Cardiac muscle cell (in vitro differentiated cells and primary cell): ENCODE data around the gene DOCK8. TPM values are rescaled to one million over a fixed set of nuclear protein-coding genes. Genes with fewer than 3 reads are reported as not detected.
"Not testable (repeated sequence)": the region's sequence is repeated elsewhere in the genome, so short reads cannot be mapped to it uniquely, and the experiment has no call there.

ENCODE experiments used
- DNase-seq, 2 donors: peaks; one replicate each; pipeline versions ENCODE4 v3.0.0 to v3.0.0-alpha.2; 2010 to 2017; ENCODE audit warnings: low read depth in 1 of 2, low spot score in 1 of 2
- H3K27ac ChIP-seq: fragments of 200-600 bp; sonication (generic); 2 replicates; pipeline ENCODE4 v1.5.1; 2016
- H3K27me3 ChIP-seq: fragments of 200-600 bp; sonication (generic); 2 replicates; pipeline ENCODE4 v1.6.0; 2016; ENCODE audit warnings: control low read depth
- H3K36me3 ChIP-seq: fragments of 200-600 bp; sonication (generic); 2 replicates; pipeline ENCODE4 v1.5.1; 2016; ENCODE audit warnings: control low read depth
- H3K4me1 ChIP-seq: fragments of 200-600 bp; sonication (generic); 2 replicates; pipeline ENCODE4 v1.8.1; 2017; ENCODE audit warnings: low read depth, mild to moderate bottlenecking, mixed run types
- H3K4me3 ChIP-seq: fragments of 200-600 bp; sonication (generic); 2 replicates; pipeline ENCODE4 v1.5.1; 2016; ENCODE audit warnings: mild to moderate bottlenecking
- H3K9me3 ChIP-seq: fragments of 200-600 bp; sonication (generic); 2 replicates; pipeline ENCODE4 v1.5.1; 2017; ENCODE audit warnings: low read depth, mild to moderate bottlenecking, control low read depth
- CTCF ChIP-seq: IDR thresholded peaks from 2 replicates; pipeline ENCODE4 v1.5.1; 2012; ENCODE audit warnings: low read depth, mild to moderate bottlenecking, low read length
- polyA plus RNA-seq: library from polyadenylated mRNA; unstranded; fragments of >200 nt; fragmentation: Nextera tagmentation; extraction: Ambion mirVana; gene quantifications from 2 replicates; pipeline ENCODE4 v1.2.1, GENCODE V29; 2016
- total RNA-seq: library from RNA; depleted of rRNA; stranded (reverse); fragments of >200 nt; gene quantifications from 2 replicates; pipeline ENCODE4 v1.2.3, GENCODE V29; 2016

DOCK8 gene
- total and polyA plus RNA-seq, 2 experiments from 2014 or later = 2.0 TPM; not detected in 1

GRCh38 chr9:211036-211435, 3.6 kb upstream of the DOCK8 start:
- Histone ChIP-seq H3K36me3 (no peaks in the 10 kb centered on the region), H3K4me3 (no peak overlapping the region), H3K27me3 (peaks cover 38% of the 10 kb centered on the region), H3K4me1 (no peaks in the 10 kb centered on the region), H3K9me3 (no peaks in the 10 kb centered on the region), H3K27ac (no peak overlapping the region)
- no peak for DNase-seq
- TF ChIP-seq CTCF = no peak

- Histone ChIP-seq H3K27me3 (peaks cover 43% of the 10 kb centered on the region), H3K4me1 (no peaks in the 10 kb centered on the region), H3K9me3 (no peaks in the 10 kb centered on the region), H3K36me3 (no peaks in the 10 kb centered on the region), H3K4me3 (no peak overlapping the region), H3K27ac (no peak overlapping the region)
- DNase-seq = peak in 1 of 2 donors; percentile 74
- TF ChIP-seq CTCF = no peak
These were observed 3.1 kb upstream of the DOCK8 start for GRCh38 chr9:211557-211956.

GRCh38 chr9:212297-212696, 2.4 kb upstream of the DOCK8 start:
- H3K9me3 ChIP-seq = no peaks in the 10 kb centered on the region
- no peak overlapping the region for H3K4me3 ChIP-seq
- H3K27me3 ChIP-seq = peaks cover 50% of the 10 kb centered on the region
- TF ChIP-seq CTCF = no peak
- H3K36me3 ChIP-seq = no peaks in the 10 kb centered on the region
- no peak for DNase-seq
- no peaks in the 10 kb centered on the region for H3K4me1 ChIP-seq
- no peak overlapping the region for H3K27ac ChIP-seq

GRCh38 chr9:213901-214300, 764 bp upstream of the DOCK8 start:
- not testable (repeated sequence) for H3K4me3 ChIP-seq, H3K4me1 ChIP-seq
- H3K27me3 ChIP-seq = peaks cover 61% of the 10 kb centered on the region

GRCh38 chr9:214351-214647, 366 bp upstream of the DOCK8 start:
- Histone ChIP-seq H3K4me3 (peak overlapping the region; percentile 73), H3K27me3 (peaks cover 61% of the 10 kb centered on the region), H3K4me1 (no peaks in the 10 kb centered on the region), H3K36me3 (no peaks in the 10 kb centered on the region), H3K27ac (no peak overlapping the region), H3K9me3 (no peaks in the 10 kb centered on the region)
- no peak for DNase-seq
- TF ChIP-seq CTCF = no peak

More at GRCh38 chr9:213901-214300, 764 bp upstream of the DOCK8 start:
- DNase-seq, H3K27ac ChIP-seq, H3K36me3 ChIP-seq, H3K9me3 ChIP-seq: not testable (repeated sequence)

GRCh38 chr9:215631-216155, 1.0 kb downstream of the DOCK8 start:
- peaks cover 61% of the 10 kb centered on the region for H3K27me3 ChIP-seq
- no peak for TF ChIP-seq CTCF
- no peaks in the 10 kb centered on the region for H3K4me1 ChIP-seq
- no peak overlapping the region for H3K27ac ChIP-seq
- no peaks in the 10 kb centered on the region for H3K36me3 ChIP-seq
- peak overlapping the region; percentile 73 for H3K4me3 ChIP-seq
- DNase-seq = no peak
- no peaks in the 10 kb centered on the region for H3K9me3 ChIP-seq
